GM19455 (cell line): ENCODE measurements around the gene GALNT2.

Experiments
- ATAC-seq: cut with Tn5 transposase; IDR thresholded peaks from one replicate; pipeline ENCODE4 v1.9.1; 2021; ENCODE audit not compliant: unreplicated experiment

The GALNT2 gene

GRCh38 chr1:230158415-230159291, 91.6 kb downstream of the GALNT2 start:
- no peak for ATAC-seq

- ATAC-seq = no peak
Observed at GRCh38 chr1:230159580-230159979, 92.5 kb downstream of the GALNT2 start.

GRCh38 chr1:230160957-230161771, 94.1 kb downstream of the GALNT2 start:
- ATAC-seq = no peak

- no peak for ATAC-seq
Observed at GRCh38 chr1:230163205-230163604, 96.2 kb downstream of the GALNT2 start.

DNA sequence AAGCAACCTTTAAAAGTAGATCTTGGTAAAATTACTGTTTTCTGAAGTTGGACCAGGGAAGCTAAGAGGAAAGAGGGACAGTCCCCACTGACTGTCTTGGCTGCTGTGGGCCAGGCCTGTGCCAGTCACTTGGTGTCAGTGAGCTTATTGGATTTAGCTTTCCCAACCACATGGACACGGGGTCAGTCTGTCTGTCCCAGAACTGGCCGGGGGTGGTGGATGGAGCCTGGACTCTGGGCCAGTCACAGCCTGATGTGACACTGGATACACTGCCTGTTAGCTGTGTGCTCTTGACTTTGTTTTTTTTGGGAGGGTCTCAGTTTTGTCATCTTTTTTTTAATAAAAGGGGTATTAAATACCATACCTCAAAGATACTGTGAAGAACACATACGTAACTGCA, 96.7 kb downstream of the GALNT2 start:
- ATAC-seq = no peak

DNA sequence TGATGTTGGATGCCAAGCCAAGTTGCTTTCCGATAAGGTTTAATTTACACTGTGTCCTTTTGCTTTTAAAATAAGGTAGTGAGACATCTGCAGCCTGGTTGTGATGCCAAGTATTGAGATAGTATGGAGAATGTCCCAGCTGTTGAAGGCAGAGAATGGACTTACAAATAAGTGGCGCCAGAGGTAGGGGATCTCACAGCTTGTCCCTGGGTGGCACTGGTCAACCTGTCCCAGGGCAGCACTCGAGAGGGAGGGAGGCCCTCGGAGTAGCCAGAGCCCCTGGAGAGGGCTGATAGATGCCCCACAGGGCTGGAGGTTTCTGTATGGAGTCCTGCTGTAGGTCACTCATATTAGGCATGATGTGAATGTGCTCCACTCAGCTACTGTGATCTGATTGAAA, 98.5 kb downstream of the GALNT2 start:
- no peak for ATAC-seq

GRCh38 chr1:230166366-230167132, 99.5 kb downstream of the GALNT2 start:
- ATAC-seq = no peak

- no peak for ATAC-seq
Observed at GRCh38 chr1:230167419-230167852, 100.4 kb downstream of the GALNT2 start.

- ATAC-seq = no peak
Observed at GRCh38 chr1:230169454-230170152, 102.6 kb downstream of the GALNT2 start.

GRCh38 chr1:230170153-230170547, 103.1 kb downstream of the GALNT2 start:
- no peak for ATAC-seq

- ATAC-seq = no peak
Observed at GRCh38 chr1:230170622-230171021, 103.6 kb downstream of the GALNT2 start.

GRCh38 chr1:230171356-230172015, 104.4 kb downstream of the GALNT2 start:
- no peak for ATAC-seq

DNA sequence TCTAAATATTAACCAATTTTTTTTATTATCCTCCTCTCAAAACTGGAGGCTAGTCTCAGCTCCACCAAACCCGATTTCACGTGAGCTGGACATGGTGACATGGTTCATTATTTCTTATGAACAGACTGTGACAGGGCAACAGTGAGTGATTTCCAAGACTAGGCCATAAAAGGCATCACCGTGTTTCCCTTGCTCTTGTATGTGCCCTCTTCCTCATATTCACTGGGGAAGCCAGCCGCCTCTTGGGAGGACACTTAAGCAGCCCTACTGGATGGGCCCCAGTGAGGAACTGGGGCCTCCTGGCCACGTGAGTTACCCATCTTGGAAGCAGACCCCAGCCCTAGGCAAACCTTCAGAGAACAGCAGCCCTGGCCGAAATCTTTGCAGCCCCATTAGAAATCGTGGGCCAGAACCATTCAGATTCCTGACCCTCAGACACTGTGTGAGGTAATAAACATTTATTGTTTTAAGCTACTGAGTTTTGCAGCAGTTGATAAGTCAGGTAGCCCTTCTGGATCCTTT, 105.0 kb downstream of the GALNT2 start:
- ATAC-seq = no peak

DNA sequence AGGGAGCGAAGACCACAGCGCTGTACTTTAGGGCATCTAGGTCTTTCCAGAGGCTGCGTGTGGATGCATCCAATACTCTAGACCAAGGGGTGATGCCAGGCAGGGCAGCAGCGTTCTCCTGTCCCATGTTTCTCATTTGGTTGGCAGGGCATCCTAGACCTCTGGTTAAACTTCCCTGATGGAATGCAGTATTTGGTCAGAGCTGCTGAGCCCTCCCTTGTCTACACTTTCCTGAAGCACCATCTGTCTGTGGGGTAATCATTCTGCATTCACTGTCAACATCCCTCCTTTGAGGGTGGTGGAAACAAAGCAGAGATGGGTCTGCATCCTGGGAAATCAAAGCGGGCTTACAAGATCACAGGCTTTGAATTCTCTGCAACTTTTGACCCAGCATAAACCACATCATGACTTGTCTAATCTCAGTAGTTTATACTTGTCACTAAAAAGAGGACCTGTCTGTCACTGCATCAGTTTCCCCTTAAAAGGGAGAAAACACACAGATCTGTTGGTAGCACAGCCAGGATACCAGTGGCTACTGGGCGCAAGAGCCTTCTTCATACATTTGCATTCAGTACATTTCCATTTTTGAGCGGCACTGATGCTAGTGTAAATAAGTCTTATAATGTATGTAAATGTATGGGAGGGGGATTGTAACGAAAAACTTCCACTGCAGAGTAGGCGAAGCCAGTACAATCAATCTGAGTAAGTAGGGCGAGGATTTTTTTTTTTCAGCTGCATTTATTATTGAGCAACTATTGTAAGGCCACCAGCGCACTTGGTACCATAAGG, 106.3 kb downstream of the GALNT2 start:
- no peak for ATAC-seq

- ATAC-seq = no peak
Observed at GRCh38 chr1:230174041-230174440, 107.0 kb downstream of the GALNT2 start.

GRCh38 chr1:230174471-230175162, 107.6 kb downstream of the GALNT2 start:
- ATAC-seq = no peak

DNA sequence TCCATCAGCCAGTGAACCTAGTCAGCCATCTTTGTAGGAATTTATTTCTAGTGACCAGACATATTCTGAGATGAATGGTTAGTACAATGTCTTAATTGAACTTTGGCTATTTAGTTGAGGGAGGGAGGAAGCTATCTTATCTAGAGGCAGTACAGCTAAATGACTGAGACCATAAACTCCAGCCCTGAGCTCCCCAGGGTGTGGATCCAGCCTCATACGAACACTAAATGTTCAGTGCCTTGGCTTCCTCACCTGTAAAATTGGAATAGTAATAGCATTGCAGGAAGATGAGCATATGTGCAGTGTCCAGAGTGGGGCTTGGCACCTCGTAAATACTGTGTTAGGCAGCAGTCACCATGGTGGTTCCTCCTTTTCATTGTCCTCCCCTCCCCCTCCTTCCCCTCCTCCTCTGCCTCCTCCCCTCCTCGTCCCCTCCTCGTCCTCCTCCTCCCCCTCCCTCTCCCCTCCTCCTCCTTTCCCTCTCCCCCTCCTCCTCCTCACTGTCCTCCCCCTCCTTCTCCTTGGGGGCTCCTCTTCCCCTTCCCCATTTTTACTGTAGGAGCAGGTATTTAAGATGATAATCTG, 108.2 kb downstream of the GALNT2 start:
- ATAC-seq = no peak

DNA sequence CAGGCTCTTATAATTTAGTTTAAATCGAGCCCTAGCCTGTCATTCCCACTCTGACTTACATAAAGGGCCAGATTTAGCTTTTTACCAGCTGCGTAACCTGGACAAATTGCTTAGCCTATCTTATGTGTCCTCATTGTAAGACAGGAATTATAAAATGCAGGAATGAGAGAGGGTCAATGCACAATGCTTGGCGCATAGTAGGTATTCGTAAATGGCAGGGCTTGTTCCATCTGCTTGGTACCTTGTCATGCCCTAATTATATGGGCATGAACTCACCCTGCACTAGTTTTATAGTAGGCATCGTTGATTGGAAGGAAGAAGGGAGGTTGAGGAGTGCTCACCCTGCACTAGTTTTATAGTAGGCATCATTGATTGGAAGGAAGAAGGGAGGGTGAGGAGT, 108.8 kb downstream of the GALNT2 start:
- ATAC-seq = no peak
